Ureter (tissue), 1 donor: ENCODE measurements around the gene ZNF488. TPM values are rescaled to one million over a fixed set of nuclear protein-coding genes. Genes with fewer than 3 reads are reported as not detected.

ENCODE experiments used
- DNase-seq: peaks from one replicate; pipeline ENCODE4 v3.0.0-alpha.2; 2020; ENCODE audit warnings: low spot score
- total RNA-seq: library from RNA; stranded (reverse); gene quantifications from one replicate; pipeline ENCODE4 v1.2.4, GENCODE V29; 2023
- donor health status: DM: yes; HTN: yes; CAD: no.

ZNF488 gene
- total RNA-seq, 1 donor from 2014 or later = 1.8 TPM

GRCh38 chr10:47332371-47332770 is 51.7 kb downstream of the ZNF488 start:
- no peak for DNase-seq

- DNase-seq = no peak
Measured at GRCh38 chr10:47331954-47332353, 52.1 kb downstream of the ZNF488 start.

DNA sequence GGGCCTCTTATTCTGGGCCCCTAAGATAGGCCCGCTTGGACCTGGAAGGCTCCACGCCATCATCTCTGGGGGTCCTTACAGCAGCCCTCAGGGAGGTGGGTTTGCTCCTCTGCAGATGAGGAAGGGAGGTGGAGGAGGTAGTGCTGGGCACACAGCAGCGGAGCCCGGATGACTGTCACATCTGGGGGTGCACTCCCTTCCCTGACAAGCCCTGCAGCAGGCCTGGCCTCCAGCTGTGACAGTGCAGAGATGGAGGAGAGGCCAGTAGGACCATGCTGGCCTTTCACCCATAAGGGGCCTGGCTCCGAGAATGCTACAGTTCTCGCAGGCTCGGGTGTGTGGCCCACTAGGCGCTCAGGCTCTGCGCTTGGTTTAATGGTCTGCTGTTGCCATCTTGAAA is 52.6 kb downstream of the ZNF488 start:
- no peak for DNase-seq

GRCh38 chr10:47330804-47331203 is 53.3 kb downstream of the ZNF488 start:
- no peak for DNase-seq

DNA sequence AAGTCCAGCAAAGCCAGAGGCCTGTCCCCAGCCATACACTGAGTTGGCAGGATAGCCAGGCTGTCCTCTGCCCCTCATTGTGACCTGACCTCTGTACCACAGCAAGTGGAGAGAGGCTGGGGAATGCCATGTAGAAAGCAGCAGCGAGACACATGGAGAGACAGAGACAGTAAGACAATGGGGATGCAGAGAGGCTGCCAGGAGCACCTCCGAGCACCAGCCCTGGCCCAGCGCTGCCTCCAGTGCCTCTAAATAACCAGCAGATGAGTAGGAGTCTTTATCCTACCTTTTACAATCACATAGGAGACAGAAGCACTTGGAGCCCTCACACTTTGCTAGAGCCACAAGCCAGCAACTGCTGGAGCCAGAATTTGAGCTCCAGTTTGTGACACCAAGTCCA is 53.7 kb downstream of the ZNF488 start:
- no peak for DNase-seq

- DNase-seq = no peak
Measured at GRCh38 chr10:47329855-47330254, 54.2 kb downstream of the ZNF488 start.

- no peak for DNase-seq
Measured at GRCh38 chr10:47326927-47327330, 57.2 kb downstream of the ZNF488 start.

DNA sequence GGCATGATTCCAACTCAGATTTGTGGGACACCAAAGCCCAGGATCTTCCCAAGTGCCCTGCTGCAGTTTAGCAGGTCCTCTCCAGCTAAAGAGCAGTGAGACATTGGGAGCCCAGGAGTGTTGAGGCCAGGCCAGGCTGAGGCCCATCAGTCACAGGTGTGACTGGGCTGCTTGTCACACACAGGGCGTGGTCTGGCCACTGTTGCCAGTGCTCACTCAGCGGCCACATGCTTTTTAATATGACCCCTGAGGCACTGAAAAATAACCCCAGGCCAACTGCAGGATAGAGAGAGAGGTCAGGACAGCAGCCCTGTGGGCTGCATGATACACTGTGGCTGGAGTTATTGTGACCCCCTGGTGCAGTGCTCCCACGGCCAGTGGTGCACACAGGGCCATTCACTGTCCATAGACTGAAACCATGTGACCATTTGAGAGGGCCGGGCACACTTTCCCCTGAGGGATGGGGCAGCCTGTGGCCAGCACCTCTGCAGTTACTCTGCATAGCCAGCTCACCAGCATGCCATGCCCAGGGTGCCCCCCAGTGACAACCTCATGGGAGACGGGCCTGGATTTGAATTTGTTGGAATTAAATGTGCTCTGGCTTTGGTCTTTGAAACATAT is 57.7 kb downstream of the ZNF488 start:
- no peak for DNase-seq

DNA sequence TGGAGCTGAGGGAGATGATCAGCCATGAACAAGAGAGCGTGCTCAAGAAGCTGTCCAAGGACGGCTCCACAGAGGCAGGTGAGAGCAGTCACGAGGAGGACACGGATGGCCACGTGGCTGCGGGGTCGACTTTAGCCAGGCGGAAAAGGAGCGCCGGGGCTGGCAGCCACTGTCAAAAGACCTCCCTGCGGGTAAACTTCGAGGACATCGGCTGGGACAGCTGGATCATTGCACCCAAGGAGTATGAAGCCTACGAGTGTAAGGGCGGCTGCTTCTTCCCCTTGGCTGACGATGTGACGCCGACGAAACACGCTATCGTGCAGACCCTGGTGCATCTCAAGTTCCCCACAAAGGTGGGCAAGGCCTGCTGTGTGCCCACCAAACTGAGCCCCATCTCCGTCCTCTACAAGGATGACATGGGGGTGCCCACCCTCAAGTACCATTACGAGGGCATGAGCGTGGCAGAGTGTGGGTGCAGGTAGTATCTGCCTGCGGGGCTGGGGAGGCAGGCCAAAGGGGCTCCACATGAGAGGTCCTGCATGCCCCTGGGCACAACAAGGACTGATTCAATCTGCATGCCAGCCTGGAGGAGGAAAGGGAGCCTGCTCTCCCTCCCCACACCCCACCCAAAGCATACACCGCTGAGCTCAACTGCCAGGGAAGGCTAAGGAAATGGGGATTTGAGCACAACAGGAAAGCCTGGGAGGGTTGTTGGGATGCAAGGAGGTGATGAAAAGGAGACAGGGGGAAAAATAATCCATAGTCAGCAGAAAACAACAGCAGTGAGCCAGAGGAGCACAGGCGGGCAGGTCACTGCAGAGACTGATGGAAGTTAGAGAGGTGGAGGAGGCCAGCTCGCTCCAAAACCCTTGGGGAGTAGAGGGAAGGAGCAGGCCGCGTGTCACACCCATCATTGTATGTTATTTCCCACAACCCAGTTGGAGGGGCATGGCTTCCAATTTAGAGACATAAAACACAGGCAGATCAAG is 58.5 kb downstream of the ZNF488 start:
- no peak for DNase-seq

DNA sequence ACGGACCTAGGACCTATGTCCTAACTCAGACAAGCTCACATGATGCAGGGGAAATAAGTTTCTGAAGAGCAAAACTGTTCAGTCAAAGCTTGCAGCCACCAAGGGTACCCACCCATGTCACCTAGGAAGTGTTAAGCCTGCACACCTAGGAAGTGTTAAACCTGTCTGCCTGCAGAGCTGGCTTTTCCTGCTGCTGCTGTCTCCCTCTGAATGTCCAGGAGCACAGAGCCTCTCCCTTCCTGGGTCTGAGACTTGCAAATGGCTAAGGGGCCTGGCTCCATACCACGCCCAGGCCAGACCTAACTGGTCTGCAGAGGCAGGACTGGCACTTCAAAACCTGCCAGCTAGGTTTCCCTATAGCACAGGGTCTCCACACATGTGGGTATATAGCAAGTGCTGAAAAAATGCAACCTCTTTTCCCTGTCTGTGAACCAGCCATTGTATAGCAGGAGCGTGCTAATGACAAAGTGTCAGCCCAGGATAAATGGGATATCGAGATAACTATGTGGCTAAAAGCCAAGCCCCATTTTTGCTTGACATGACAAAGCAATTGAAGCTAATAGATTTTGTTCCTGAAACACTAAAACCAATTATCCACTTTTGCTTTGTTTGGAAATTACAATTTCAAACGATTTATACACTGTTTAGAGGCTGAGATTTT is 60.3 kb downstream of the ZNF488 start:
- no peak for DNase-seq

DNA sequence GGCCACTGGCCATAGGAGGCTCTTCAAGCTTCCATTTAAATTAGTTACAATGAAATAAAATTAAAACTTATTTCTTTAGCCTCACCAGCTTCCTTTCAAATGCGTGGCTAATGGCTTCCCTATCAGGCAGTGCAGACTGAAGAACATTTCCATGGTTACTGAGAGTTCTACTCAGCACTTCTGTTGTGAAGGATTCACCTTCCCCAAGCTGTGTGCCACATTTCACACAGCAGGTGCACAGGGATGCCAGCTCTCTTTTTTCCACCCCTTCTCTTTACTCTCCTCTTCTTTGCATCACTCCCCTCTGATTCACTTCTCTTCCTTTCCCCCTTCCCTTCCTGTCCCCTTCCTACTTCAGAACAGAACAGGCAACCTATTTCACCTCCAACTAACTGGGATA is 61.0 kb downstream of the ZNF488 start:
- DNase-seq = no peak

GRCh38 chr10:47322300-47323061 is 61.6 kb downstream of the ZNF488 start, which contains the start of gene GDF2:
TSS of gene GDF2 (plus strand) at chr10:47322454. CDS start at chr10:47322669, 215 bp downstream.
- no peak for DNase-seq

- no peak for DNase-seq
Measured at GRCh38 chr10:47321521-47322195, 62.4 kb downstream of the ZNF488 start.

- no peak for DNase-seq
Measured at GRCh38 chr10:47320812-47321211, 63.3 kb downstream of the ZNF488 start.

- no peak for DNase-seq
Measured at GRCh38 chr10:47319784-47320183, 64.3 kb downstream of the ZNF488 start.

- DNase-seq = no peak
Measured at GRCh38 chr10:47318706-47319105, 65.4 kb downstream of the ZNF488 start.

DNA sequence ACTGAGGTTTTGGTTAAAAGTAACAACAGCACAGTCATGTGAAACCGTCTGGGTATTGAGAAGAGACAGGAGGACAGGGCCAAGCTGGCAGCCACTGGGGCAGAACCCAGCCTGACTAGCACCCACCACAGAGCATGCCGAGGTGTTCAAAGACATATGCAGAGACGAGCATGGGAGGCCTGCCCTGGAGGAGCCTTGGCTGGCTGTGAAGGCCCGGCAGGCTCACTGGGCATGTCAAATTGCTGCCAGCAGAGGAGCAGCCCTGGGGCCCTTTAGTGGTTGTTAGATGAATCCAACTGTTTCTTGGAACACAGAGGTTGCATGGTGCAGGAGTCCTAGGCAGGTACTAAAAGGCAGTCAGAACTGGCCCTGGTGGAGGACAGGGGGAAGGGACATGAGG is 66.8 kb downstream of the ZNF488 start:
- no peak for DNase-seq

DNA sequence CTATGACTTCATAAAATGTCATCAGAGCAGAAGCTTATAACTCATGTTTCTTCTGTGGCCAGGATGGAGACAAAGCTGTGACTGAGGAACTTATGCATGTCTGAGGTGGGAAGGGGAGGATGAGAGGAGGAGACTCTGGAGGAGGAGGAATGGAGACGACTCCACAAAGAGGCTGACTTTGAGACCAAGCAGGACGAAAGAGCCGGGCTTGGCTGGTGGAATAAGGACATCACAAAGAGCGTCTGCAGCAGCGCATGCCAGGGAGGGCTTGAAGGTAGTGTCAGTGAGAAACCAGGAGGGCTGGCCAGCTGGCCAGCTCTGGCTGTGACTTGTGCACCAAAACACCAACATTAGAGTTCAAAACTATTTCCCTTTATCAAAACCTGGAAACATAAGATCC is 68.0 kb downstream of the ZNF488 start:
- DNase-seq = no peak
